GM20431 (cell line): ENCODE results near the gene FAM20A.
"Not testable (repeated sequence)": the region's sequence is repeated elsewhere in the genome, so short reads cannot be mapped to it uniquely, and the experiment has no call there.

Source experiments
- in situ Hi-C: fragments of 300-500 bp; cut with MseI, MboI; formaldehyde crosslinking; loops from one replicate; pipeline ENCODE4 v1.15.0; 2020; ENCODE audit warnings: low sequenced_read_pairs; ENCODE audit not compliant: unreplicated experiment

The FAM20A gene

DNA sequence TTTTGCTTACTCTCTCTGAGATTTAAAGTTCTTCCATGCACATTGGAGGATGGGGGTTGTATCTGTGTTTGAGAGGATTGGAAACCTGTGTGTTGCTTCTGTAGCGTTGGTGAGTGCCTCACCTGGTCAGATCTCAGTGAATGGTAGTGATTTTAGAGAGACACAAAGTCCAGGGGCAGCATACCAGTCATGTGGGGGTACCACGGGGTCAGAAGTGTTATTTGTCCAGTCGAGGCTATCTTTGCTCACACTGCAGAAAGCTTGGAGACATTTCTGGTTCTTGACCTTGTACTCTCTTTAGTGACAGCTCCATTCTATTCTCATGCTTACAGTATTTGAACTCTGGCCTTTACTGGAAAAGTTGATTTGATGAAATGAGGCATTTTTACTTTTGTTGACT, 65.2 kb downstream of the FAM20A start:
- in situ Hi-C loops, result loop anchor here (25.0 kb wide), 1 partner anchor 726 kb away; no protein-coding TSS in a partner anchor

DNA sequence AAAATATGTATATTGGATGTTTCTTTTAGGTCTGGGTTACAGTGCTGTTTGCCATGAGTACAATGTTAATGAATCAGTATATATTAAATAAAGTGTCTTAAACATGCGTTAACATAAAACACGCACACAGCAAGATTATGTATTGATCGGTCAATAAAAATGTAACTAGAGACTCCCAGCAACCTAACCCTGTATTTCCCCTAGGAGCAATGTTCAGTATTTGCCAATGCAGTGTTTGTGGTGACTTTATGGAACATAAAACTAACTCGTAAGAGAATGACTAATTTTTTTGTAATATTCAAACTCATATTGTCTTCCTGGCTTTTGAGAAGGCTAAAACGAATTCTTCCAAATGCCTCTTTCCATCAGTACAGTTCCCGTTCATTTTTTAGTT, 66.5 kb downstream of the FAM20A start:
- in situ Hi-C loops, result loop anchor here (25.0 kb wide), 1 partner anchor 728 kb away; no protein-coding TSS in a partner anchor

DNA sequence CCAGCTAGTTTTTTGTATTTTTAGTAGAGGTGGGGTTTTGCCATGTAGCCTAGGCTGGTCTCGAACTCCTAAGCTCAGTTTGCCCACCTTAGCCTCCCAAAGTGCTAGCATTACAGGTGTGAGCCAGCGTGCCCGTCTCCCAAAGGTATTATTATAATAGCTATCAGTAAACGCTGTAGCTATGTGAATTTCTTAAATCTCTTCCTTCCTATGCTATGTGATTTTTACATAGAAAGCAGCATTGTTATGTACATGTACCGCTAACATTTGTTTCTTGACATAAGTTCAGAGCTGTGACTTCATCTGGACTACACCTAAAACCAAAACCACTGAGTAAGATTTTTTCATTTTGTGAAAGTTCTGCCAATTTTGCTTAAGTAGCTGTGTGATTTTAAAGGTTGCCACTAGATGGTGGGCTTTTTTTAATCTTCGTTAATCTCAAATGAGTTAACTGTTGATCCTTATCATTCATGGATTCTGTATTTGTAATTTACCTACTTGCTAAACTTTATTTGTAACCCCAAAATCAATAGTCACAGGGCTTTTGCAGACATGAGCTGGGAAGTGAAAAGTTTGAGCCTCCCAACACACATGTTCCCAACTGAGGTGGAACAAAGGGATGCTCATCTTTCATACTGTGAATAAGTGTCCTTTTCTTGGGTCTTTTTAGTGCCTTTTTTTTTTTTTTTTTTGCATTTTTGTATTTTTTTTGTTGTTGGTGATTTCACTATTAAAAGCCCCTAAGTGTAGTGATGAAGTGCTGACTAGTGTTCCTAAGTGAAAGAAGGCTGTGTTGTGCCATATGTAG, 67.1 kb downstream of the FAM20A start:
- in situ Hi-C loops, result loop anchor here (25.0 kb wide), 1 partner anchor 728 kb away; no protein-coding TSS in a partner anchor

DNA sequence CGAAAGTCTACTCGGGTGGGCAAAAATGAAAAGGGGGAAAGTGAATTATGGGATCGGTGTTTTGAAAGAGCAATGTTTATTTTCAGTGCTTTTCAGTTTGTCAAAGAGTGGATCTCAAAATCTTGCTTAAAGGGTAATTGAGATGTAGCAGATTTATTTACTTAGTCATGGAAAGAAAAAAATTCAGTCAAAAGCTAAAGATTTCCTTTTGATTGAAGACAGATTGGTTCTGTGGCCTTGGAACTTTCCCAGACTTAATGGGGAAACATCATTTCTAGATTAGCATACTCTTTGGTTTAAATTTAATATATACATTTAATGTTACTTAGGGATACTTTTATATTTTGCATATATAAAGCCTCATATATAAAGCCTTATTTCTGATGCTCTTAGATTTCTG, 68.3 kb downstream of the FAM20A start:
- in situ Hi-C loops, result loop anchor here (25.0 kb wide), 1 partner anchor 729 kb away; no protein-coding TSS in a partner anchor

DNA sequence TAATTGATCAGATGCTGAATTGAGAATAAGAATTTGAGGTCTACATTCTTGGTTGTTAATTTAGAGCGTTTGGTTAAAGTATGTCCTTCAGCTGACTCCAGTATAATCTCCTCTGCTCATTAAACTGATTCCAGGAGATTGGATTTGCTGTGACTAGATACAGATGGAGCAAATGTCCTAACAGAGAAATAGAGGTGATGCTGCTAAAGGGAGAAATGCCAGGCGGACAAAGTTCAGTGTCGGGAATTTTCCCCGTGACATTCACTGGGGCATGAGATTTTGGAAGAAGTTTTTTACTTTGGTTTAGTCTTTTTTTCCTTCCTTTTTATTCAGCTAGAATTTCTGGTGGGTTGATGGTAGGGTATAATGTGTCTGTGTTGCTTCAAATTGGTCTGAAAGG, 69.9 kb downstream of the FAM20A start:
- in situ Hi-C loops, result loop anchor here (25.0 kb wide), 1 partner anchor 731 kb away; no protein-coding TSS in a partner anchor

DNA sequence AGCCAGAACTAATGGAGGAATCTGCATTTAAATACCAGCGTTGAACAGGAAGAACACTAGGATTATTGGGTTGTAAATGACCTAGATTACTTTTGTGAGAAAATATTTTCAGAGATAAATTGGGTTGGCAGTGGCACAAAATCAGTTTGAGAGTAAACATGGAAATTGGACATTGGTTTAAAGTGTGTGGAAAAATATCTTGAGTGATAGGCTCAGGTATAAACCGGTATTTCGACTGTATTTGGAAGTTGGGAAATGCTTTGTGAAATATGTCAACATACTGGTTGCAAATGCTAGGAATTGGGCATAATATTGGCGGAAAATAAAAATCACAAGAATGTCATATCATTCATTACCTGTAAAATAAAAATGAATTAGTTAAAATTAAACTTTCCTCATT, 73.9 kb downstream of the FAM20A start:
- in situ Hi-C loops, result loop anchor here (25.0 kb wide), 1 partner anchor 735 kb away; no protein-coding TSS in a partner anchor

DNA sequence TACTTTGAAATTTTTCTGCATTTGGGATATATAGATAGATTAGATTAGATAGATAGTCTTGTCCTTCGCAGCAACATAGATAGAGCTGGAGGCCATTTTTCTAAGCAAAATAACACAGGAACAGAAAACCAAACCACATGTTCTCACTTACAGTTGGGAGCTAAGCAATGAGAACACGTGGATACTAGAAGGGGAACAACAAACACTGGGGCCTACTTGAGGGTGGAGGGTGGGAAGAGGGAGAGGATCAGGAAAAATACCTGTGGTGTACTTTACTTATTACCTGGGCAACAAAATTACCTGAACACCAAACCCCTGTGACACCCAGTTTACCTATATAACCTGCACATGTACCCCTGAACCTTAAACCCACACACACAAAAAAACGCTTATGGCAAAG, 74.6 kb downstream of the FAM20A start:
- in situ Hi-C loops, result loop anchor here (25.0 kb wide), 1 partner anchor 736 kb away; no protein-coding TSS in a partner anchor

DNA sequence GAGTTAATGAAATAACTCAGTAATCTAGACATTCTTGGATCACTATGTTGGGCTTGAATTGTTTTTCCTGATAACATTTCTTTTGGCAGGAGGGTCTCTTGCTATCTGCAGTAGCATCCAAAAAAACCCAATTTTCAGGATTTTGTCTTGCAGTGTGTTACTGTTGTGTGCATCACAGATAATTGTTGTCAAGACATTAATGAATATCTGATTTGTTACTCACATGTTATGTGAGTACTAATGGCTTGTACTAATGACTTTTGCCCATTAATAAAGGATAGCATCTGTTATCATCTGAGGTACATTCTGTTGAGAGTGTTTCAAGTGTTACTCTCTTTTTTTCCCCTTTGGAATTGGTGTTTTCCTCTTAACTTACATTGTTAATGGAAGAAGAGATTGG, 78.9 kb downstream of the FAM20A start:
- in situ Hi-C loops, result no loop called here

DNA sequence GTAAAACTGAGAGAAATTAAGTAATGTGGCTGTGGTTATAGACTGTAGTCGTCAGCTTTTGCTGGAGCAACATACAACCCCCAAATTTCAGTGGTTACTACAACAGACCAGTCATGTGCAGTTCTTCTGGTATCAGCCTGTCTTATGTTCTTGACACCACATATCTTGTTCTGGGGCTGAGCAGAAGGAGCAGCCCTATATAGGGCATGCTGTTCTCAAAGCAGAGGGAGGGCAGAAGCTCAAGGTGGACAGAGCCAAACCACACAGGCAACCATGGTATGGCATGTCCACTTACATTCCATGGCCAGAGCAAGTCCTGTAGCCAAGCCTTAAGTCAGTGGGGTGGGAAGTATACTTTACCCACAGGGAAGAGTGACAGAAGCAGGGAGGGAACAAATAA, 81.3 kb downstream of the FAM20A start:
- in situ Hi-C loops, result no loop called here

DNA sequence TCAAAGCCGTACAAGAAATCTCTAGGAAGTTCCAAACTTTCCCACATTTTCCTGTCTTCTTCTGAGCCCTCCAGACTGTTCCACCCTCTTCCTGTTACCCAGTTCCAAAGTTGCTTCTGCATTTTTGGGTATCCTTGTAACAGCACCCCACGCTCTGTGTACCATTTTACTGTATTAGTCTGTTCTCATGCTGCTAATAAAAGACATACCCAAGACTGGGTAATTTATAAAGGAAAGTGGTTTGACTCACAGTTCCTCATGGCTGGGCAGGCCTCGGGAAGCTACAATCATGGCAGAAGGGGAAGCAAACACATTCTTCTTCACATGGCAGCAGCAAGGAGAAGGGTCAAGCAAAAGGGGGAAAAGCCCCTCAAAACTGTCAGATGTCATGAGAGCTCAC, 82.1 kb downstream of the FAM20A start:
- in situ Hi-C loops, result not testable (repeated sequence)

DNA sequence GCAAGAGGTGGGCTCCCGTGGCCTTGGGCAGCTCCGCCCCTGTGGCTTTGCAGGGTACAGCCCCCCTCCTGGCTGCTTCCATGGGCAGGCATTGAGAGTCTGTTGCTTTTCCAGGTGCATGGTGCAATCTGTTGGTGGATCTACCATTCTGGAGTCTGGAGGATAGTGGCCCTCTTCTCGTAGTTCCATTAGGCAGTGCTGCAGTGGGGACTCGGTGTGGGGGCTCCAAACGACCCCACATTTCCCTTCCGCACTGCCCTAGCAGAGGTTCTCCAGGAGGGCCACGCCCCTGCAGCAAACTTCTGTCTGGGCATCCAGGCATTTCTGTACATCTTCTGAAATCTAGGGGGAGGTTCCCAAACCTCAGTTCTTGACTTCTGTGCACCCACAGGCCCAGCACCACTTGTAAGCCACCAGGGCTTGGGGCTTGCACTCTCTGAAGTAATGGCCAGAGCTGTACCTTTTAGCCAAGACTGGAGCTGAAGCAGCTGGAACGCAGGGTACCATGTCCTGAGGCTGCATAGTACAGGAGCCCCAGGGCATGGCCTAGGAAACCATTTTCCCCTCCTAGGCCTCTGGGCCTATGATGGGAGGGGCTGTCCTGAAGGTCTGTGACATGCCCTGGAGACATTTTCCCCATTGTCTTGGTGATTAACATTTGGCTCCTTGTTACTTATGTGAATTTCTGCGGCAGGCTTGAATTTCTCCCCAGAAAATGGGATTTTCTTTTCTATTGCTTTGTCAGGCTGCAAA, 82.9 kb downstream of the FAM20A start:
- in situ Hi-C loops, result no loop called here

DNA sequence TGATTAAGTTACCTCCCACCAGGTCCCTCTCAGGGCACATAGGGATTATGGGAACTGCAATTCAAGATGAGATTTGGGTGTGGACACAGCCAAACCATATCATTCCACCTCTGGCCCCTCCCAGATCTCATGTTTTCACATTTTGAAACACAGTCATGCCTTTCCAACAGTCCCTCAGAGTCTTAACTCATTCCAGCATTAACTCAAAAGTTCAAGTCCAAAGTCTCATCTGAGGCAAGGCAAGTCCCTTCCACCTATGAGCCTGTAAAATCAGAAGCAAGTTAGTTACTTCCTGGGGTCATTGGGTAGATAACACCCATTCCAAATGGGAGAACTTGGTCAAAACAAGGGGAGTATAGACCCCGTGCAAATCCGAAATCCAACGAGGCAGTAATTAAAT, 83.6 kb downstream of the FAM20A start:
- in situ Hi-C loops, result not testable (repeated sequence)

DNA sequence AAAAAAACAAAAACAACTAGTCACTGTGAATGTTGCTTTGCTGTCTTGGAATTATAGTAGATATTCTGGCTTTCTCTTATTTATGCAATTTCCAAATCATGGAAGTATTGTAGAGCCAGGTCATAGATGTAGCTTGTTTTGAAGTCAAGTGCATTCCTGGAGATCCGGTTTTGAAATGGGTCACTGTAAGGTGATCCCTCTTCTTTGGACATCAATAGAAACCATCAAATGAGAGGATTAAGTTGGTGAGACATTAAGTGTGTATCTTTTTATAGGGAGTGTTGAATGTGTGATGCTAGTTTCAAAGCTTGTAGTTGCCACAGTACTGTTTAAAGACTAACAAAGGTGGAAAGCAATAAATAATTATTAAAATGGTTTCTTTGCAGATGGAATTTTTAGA, 84.4 kb downstream of the FAM20A start:
- in situ Hi-C loops, result no loop called here

DNA sequence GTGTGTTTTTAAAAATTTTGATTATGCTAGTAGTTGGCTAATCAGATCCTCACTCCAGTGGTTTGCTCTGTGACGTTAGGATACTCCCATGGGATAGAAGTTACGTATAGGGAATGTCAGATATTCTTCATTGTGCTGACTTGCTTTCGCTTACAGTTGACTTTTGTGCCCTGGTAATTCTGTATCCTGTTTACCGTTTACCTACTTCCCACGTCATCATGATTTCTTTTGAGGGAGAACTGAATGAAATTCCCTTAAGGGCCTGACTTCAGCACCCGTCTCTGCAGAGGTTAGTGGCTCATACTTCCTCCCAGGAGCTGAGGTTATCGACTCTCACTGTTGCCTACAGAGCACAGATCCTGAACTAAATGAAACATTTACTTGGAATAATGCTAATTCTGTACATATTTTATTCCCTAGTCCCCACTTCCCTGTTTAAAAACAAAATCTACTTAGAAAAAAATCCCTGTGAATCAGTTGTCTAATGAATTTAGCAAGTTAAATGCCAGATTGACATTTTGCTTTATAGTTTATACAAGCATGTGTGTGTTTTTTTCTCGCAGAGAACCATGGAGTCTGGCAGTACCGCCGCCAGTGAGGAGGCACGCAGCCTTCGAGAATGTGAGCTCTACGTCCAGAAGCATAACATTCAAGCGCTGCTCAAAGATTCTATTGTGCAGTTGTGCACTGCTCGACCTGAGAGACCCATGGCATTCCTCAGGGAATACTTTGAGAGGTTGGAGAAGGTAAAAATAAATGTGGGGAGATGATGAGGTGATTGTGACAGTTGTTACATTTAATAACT, 86.1 kb downstream of the FAM20A start:
- in situ Hi-C loops, result no loop called here

DNA sequence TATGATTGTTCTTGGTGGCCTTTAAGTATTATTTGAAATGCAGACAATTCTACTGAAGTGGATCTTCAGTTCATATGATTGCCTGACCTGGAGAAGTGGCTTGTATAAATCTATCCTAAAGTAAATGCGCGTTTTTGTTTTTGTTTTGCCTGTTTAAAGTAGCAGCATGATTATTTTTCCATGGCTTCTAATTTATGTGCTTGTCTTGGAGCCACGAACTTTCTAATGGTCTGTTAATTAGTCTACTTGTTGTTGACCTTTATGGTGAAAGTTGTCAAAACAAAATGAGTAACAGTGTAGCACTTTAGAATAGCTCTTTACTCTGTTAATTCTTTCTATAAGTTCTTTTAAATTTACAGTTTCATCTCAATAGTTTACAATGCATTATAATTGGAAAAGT, 87.2 kb downstream of the FAM20A start:
- in situ Hi-C loops, result no loop called here

DNA sequence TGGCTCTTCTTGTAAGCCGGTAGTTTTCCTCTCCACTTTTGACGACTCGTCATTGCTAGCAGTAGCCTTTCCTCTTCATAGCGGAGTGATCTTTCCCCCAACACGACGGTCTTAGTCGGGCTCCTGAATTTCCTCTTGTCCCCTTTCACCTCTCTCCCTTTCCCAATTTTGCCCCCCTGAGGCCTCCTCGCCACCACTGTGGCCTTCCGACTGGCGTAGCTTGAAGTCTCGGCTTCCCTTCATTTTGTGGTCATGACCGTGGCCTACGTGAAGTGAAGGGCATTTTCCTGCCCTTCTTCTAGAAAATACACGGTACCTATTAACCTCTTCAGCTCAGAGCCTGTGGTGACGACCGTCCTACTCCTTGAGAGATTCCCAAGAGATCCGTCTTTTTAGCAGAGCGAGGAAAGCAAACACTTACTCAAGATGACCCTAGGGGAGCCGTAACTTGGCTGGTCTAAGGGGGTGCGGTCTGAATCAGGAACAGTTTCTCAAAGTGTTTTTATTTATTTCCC, 88.2 kb downstream of the FAM20A start:
- in situ Hi-C loops, result no loop called here

DNA sequence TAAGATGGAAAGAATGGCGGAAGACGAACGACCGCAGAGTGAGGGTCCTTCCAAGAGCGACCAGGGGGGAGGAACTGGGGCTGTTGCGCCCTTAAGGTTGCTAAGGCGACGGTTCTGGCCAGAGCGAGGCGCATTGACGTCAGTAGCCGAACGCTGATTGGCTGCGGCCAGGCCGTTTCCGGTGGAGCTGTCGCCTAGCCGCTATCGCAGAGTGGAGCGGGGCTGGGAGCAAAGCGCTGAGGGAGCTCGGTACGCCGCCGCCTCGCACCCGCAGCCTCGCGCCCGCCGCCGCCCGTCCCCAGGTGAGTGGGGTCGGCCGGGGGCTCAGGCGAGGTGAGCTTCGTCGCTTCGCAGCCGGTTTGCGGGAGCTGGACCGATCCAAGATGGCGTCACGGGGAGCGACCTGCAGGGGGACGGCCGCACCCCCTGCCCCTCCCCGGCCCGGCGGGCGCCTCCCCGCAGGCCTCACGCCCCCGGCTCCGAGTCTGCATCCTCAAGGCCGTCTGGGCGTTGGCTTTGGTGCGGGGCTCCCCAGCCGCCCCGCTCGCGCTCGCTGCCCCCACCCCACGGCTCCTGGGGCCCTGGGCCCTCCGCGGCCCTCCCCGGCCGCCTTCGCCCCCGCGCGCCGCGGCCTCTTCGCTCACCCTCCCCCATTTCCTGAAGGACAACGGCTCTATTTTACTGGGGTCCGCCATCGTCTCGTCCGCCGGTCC, 88.8 kb downstream of the FAM20A start, which contains the start of gene PRKAR1A:
TSS of gene PRKAR1A (plus strand) at position 184 of the 713 bp plus-strand sequence. CDS start 2,970 bp downstream, outside the sequence.
- in situ Hi-C loops, result no loop called here

DNA sequence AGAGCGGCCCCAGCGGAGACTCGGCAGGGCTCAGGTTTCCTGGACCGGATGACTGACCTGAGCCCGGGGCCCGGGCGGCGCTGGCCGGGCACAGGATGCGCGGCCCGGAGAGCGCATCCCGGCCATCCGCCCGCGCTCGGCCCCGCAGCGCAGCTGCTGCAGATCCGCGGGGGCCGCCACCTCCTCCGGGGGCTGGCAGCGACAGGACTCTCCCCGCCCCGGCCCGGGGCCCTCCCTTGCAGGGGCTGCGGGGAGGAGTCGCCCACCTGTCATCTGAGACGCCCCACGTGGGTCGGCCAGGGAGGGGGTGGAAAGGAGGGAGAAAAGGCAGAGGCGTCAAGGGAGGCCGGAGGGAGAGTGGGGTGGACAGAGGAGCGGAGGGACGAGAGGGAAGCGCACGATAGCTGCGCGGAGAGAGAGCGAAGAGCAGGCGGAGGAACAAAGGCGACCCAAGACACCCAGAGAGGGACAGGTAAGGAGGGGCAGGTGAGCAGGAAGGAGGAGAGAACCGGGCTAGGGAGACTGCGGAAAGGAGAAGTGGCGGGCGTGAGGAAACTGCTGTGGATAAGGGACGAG, 89.4 kb downstream of the FAM20A start:
- in situ Hi-C loops, result no loop called here

DNA sequence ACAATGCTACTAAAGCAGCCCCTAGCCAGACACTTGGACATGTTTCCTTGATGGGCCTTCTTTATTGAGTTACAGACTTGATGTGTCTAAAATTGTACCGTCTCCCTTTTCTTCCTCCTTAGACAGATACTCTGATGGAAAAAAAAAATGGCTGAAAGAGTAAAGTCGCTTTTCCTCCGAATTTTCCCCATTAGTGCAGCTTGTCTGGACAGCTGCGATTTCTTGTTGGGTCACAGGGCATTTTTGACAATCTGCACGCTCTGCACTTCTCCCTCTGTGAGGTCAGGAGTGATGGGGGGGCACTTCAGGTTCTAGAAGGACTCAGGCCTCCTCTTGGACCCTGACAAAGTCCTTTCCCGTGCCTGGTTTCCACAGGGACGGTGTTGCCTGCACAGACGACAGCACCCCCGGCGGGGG, 89.9 kb downstream of the FAM20A start:
- in situ Hi-C loops, result no loop called here
